OCI-LY7 (cell line): ENCODE measurements around the gene MAP2K7.

Experiments used
- EZH2phosphoT487 ChIP-seq: fragments of 200-600 bp; sonication (generic); IDR thresholded peaks from 2 replicates; pipeline ENCODE4 v1.6.1; 2018; ENCODE audit warnings: low read depth, borderline replicate concordance, mild to moderate bottlenecking, mixed run types, antibody characterized with exemption, low read length, moderate library complexity, mixed read lengths
- TF ChIP-seq, protein P1 (sequence below): fragments of 200-600 bp; sonication (generic); conservative IDR thresholded peaks from 2 replicates; pipeline ENCODE4 v1.5.1; 2014; ENCODE audit warnings: mild to moderate bottlenecking, antibody characterized with exemption, low read length, moderate library complexity, mixed read lengths

DNA sequence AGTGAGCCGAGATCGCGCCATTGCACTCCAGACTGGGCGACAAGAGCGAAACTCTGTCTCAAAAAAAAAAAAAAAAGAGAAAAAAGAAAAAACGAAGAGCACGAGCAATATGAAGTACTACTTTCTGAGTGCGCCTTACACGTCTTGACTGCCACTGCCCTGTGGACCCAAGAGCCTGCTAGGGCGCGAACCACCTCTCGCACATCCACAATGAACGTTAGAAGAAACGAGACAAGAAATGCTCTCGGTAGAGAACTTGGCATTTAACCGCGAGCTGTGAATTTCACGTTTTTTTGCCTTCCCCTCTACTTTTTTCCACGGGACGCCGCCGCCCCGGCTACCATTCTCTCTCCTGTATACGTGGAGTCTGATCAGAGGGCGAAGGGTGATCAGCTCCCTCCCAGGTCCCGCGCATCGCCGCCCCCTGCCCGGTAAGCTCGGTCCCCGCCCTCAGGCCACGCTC, 39.3 kb downstream of the MAP2K7 start:
- TF ChIP-seq, protein P1, sequence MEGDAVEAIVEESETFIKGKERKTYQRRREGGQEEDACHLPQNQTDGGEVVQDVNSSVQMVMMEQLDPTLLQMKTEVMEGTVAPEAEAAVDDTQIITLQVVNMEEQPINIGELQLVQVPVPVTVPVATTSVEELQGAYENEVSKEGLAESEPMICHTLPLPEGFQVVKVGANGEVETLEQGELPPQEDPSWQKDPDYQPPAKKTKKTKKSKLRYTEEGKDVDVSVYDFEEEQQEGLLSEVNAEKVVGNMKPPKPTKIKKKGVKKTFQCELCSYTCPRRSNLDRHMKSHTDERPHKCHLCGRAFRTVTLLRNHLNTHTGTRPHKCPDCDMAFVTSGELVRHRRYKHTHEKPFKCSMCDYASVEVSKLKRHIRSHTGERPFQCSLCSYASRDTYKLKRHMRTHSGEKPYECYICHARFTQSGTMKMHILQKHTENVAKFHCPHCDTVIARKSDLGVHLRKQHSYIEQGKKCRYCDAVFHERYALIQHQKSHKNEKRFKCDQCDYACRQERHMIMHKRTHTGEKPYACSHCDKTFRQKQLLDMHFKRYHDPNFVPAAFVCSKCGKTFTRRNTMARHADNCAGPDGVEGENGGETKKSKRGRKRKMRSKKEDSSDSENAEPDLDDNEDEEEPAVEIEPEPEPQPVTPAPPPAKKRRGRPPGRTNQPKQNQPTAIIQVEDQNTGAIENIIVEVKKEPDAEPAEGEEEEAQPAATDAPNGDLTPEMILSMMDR, result no peak
- no peak for TF ChIP-seq EZH2phosphoT487
